AML-193 (cell line): ENCODE data around the gene PRRG3.
A peak's percentile ranks its signal among the peaks of the same experiment; 100 is the strongest.
"Not testable (repeated sequence)": the region's sequence is repeated elsewhere in the genome, so short reads cannot be mapped to it uniquely, and the experiment has no call there.

Experiments used
- DNase-seq, 2 experiments: peaks; one replicate each; lab custom pipeline; 2025; lab: John Stamatoyannopoulos, UW

PRRG3 gene

DNA sequence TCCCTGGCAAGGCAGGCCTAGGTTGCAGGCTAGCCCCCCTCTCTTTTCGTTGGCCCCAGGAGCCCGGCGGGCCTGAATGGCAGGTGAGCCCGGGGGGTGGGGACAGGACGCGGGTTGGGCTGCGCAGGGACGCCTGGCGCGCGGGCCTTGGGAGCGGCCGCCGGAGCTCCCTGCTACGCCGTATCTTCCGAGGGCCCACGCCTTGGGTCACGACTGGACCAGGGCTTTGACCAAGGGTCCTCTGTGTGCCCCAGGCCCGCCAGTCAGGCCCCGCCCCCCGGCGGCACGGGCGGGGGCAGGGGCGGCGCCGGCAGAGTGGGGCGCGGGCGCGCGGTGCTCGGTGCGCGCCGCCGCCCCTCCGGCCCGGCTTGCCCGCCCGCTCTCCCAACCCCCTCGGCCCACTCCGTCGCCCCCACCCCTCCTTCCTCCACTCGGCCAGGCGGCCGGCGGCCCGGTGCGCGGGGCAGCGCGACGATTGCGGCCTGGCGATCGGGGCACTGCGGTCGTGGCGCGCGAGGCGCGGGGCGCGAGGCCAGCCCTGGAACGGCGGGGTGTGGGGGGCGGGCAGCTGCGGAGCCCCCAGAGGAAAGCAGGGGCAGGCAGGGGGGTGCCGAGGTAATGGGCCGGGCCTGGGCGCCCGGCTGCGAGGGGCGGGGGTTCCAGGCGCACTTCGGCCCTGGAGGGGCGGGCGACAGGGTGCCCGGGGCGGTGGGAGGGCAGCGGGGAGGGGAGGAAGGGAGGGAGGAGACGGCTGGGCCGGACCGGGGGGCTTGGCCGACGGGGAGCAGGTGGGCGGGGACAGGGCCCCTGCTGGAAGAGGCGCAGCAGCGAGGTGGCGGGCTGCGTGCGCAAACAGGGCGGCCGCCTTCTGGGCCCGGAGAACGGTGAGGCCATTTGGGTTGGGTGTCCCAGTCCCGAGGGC lies at the start of gene PRRG3:
Gene PRRG3 (plus strand): TSS at position 798 of the 922 bp plus-strand sequence. CDS start 3,357 bp downstream, outside the sequence.
- no peak for DNase-seq

DNA sequence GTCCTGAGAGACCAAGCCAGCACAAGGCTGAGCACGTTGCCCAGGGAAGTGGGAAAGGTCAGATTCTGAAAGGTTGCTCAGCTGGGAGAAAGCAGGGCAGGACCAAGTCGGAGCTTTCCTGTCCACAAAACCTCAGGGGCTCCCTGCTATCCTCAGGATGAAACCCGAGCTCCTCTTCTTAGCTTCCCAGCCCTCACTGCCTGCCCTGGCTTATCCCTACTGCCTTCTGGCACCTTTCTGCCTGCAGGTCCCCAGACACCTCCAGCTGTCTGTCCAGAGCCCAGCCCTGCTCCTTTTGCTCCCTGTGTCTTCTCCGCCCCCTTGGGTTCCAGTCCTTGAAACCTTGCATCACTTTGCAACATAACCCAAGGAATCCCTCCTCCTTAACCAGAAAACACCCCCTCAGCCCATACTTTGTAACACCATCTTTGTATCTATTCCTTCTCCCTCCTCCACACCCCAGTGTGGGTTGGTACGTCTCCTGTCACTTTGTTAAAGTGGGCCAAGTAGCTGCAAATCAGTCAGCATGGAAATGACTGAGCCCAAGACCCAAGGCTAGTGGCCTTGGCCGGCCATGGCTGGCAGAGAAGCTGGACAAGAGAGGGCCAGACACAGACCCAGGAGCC lies 20.0 kb upstream of the PRRG3 start:
- no peak for DNase-seq

DNA sequence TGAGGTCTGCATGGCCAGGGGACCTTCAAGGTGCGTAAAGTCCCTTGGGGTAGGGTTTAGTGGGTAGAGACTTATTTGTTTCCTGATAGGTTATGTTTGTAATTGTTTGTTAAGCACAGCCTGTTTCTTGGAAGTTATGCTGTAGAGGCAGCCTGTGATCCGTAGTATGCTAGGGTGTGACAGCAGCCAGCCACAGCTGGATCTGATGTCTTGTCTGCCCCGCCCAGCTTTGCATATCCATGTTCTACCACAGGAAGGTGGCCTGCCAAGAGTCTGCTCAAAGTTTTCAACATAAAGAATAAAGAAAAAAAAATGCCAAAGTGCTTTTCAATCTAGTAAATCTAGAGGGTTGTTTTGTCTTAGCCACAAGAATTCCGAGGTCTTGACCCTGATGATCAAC lies 19.1 kb upstream of the PRRG3 start:
- no peak for DNase-seq

DNA sequence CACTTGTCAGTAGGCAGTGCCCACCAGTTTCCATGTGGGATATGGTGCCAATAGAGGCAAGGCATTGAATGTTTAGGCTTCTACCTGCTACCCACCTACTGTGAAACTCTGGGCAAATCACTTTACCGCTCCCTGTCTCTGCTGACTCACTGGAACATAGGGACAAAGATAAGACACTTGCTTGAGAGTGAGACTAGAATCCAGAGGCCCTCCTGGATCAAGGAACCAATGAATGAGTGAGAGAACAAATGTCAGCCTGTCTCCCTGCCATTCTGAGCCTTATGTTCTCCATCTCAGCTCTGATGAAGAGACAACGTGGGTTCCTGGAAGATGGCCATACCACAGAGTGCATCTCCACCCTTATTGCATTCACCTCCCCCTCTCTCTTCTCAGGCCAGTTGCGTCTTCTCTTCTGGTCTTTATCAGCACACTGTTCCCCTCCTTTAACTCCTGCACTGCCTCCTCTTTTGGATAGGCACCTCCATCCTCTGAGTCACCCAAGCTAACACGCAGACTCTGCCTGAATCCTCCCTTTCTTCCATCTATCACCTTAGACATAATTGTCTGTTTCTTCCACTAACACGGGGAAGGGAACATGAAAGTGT lies 15.4 kb upstream of the PRRG3 start:
- DNase-seq = no peak

DNA sequence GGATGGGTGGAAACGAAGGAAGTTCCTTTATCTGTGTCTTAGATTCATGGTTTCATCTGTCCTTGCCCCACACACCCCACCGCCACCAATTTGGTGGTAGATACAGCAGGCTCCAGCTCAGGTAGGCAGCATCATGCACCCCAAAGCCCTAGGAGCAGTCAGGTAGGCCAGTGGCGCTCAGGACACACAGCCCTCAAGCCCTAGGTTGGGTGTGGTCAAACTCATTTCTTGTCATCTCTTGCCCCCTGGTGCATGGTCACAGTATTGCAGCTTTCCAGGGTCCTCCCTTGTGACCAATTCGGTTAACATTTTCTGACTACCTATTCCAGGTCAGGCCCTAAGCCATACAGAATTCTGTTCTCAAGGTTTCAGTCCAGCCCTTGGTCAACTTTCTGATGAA lies 14.5 kb upstream of the PRRG3 start:
- DNase-seq = peak; percentile 6 to 13

DNA sequence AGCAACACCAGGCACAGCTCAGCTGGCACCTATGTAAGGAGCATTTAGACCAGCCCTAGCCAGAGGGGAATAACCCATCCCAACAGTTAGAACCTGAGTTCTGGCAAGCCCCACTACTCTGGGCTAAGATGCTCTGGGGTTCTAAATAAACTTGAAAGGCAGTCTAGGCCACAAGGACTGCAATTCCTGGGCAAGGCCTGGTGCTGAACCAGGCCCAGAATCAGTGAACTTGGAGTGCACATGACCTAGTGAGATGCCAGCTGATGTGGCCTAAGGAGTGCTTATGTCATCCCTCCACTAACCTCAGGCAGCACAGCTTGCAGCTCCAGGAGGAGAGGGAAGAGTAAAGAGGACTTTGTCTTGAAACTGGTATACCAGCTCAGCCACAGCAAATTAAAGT lies 7.6 kb upstream of the PRRG3 start:
- no peak for DNase-seq

DNA sequence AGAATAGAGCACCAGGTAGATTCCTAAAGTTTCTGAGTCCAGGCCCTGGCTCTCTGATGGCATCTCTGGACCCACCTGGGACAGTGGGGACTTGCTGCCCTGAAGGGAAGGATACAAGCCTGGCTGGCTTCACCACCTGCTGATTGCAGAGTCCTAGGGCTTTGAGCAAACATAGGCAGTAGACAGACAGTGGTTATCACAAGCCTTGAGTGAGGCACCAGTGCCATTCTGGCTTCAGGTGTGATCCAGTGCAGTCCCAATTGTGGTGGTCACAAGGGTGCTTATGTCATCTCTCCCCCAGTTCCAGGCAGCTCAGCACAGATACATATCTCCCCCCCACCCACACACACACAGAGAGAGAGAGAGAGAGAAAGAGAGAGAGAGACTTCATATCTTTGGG lies 6.6 kb upstream of the PRRG3 start:
- no peak for DNase-seq

DNA sequence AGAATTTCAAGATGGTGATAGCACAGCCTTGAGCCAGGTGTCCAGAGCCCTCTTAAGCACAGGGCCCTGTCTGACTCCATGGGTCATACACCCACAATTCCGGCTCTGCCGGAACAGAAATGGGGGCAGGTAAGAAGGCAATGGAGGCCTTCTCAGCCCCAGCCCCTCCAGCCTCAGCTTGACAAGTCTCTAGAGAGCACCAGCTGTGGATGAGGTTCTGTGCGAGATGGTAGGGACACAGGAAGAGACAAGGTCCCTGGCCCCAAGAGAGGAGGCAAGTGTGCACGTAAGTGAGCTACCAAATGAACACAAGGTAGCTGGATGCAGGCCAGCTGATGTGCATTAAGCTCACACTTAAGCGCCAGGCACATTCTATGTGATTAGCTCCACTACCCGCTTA lies 2.4 kb upstream of the PRRG3 start:
- no peak for DNase-seq

DNA sequence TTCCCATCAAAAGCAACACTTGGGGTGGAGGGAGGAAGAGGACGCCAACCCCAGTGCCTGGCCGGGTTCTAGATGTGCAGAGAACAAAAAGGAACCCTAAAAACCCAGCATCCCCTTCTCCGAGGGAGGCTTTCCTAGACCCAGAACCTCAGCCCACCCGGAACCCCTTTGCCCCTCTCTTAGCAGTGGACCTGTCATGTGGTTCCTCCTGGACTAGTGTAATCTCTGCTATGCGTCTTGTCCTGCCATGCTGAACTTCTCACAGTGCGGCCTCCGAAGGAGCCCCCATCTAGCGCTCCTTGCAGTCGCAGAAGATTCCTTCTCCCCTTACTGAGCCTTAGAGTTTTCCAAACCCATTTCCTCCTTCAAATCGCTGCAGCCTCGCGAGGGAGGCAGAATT lies 1.1 kb upstream of the PRRG3 start:
- DNase-seq = no peak

DNA sequence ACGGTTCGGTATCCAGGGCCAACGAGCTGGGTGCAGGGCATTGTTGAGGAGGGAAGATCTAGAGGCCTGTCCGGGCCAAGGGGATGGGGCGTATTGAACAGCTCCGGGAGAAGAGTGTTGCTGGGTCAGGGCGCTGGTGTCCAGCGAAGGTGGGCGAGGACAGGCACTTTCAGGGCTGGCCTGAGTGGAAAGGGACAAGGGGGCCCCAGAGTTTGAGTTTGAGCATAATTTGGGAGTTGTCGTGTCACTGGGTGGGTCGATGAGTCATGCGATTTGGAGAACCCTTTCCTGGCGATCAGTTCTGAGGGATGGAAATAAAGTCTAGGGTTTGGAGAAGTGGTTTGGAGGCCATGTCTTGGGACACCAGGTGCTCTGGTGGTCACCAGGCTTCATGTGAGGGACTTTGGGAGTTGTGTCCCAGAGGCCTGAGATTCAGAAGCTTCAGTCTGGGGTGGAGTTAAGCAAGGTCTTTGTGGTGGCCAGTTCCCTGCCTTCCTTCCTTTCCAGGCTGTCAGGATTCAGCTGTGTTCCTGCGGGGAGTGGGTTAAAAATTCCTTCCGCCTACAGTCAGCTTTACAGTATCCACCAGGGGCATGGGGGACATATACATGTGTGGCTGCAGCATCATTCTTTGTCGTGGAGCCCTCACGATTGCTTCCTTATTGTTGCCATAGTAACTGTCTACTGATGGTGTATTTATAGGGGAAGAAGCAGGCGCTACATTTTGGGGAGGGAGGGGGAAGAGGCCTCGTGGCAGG lies 504 bp downstream of the PRRG3 start:
- DNase-seq = no peak

DNA sequence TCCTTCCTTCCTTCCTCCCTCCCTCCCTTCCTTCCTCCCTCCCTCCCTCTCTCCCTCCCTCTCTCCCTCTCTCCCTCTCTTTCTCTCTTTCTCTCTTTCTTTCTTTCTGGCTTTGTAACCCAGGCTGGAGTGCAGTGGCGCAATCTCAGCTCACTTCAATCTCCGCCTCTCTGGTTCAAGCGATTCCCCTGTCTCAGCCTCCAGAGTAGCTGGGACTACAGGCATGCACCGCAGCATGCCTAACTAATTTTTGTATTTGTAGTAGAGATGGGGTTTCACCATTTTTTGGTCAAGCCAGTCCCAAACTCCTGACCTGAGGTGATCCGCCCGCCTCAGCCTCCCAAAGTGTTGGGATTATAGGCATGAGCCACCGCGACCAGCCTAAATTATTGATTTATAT lies 1.8 kb downstream of the PRRG3 start:
- not testable (repeated sequence) for DNase-seq

DNA sequence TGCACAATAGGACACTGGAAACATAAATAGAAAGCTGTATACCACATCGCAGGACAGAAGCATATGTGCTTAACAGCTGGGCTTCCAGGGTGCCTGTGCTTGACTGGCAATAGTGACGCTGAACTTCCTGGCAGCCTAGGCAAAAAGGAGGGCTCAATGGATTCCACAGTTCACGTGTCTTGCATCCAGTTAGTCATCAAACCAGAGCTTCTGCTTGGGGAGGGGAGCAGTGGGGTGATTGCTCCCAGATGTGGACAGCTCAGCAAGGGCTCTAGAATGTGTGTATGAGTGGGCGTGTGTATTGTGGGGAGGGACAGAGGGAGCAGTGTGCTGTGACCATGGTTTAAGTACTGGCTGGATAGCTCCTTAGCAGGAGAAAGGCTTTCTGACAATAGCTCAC lies 2.3 kb downstream of the PRRG3 start:
- no peak for DNase-seq

DNA sequence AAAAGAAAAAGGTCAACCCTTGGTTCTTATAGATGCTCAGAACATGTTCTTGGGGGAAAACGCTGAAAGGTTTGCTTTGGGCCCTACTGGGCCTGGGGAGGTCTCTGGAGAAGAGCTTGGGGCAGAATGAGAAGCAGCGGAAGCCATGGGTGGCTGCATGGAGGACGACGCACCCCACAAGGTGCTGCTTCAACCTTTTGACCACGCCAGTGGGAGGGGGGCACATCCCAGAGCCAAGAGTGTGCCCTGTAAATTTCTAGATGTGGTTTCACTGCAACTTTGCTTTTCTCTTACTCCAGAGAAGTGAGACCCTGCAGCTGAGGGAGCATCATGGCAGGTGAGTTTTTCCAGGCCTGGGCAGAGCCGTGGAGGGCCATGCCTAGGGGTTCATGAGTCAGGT lies 3.2 kb downstream of the PRRG3 start:
- no peak for DNase-seq

DNA sequence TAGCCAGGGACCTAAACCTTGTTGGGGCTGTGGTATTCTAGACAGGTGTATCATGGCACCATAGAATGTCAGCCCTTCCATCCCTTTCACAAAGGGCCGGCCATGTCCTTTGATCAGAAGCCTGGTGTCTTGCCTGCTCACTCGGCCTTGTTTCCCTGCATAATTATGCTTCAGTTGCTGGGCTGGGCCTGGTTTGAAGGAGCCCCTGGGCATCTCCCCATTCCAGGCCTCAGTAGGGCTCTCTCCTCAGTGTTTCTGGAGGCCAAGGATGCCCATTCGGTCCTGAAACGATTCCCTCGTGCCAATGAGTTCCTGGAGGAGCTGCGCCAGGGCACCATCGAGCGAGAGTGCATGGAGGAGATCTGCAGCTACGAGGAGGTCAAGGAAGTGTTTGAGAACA lies 4.5 kb downstream of the PRRG3 start:
- no peak for DNase-seq

DNA sequence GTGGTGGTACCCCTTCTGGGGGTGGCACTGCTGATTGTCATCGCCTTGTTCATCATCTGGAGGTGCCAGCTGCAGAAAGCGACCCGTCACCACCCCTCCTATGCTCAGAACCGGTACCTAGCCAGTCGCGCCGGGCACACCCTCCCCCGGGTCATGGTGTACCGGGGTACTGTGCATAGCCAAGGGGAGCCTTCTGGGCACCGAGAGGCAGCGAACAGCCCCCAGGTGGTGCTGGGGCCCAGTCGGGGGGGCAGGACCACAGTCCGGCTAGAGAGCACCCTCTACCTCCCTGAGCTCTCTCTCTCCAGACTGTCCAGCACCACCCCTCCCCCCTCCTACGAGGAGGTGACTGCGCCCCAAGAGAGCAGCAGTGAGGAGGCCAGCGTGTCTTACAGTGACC lies 5.3 kb downstream of the PRRG3 start:
- no peak for DNase-seq

DNA sequence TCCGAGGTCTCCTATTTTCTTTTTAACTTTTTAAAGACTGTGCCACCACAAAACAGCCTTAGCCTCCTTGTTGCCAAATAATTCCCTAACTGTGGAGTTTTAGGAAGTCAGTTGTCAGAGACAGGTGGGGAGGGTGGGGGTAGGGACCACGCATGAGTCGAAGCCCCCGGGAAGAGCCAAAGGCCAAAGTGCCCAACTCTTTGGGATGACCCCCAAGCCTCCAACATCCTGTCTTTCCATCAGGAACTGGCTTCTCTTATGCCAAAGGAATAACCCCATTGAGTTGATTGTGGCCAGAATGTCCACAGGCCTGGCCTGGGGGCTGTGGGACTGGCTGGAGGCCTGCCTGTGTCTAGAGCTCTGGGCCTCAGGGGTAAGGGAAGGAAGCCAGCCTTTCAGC lies 5.8 kb downstream of the PRRG3 start:
- DNase-seq = no peak

DNA sequence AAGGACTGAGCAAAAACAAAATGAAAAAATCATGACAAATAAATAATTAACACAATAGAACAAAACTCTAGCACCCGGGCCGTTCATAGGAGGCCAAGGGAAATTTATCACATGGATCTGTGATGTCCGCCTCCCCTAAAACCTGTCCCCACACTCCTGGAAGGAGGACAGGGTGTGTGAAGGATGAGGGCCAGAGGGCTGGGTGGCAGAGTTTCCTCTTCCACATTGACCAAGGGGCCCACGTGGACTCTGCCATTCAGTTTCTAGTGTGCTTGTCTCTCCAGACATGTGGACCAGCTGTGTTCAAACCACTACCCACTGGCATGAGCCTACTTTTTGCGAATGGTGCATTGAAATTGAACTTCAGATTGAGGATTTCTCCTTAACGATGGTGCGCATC lies 6.3 kb downstream of the PRRG3 start:
- no peak for DNase-seq

DNA sequence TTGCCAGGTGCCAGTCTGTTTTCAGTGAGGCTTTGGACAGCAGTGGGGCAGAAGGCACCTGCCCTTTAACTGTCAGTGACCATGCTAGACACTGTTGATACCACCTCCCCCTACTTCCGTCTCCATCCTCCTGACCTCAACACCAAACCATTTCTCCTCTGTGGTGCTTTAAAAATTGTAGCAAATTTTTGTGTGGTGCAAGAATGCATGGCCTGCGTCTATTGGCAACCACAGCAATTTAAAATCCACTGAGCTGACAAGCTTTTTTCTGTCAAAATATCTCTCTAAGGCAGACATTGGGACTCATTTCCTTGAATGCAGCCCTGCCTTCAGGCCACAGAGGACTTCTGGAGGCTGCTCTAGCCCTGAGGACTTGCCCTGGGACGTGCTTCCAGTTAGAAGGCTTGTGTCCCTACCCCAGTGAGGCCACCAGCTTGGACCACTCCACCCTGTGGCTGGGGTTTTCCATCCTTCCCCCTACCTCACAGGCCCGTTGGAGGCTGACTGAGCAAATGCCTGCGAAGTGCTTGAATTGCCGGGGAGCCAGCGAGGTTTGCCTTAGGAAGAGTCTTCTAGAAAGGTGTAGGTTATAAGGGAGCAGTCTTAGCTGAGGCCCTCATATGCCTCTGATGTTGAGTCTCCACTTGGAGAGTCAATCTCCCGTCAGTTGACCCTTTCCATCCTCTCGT lies 6.9 kb downstream of the PRRG3 start:
- DNase-seq = no peak

DNA sequence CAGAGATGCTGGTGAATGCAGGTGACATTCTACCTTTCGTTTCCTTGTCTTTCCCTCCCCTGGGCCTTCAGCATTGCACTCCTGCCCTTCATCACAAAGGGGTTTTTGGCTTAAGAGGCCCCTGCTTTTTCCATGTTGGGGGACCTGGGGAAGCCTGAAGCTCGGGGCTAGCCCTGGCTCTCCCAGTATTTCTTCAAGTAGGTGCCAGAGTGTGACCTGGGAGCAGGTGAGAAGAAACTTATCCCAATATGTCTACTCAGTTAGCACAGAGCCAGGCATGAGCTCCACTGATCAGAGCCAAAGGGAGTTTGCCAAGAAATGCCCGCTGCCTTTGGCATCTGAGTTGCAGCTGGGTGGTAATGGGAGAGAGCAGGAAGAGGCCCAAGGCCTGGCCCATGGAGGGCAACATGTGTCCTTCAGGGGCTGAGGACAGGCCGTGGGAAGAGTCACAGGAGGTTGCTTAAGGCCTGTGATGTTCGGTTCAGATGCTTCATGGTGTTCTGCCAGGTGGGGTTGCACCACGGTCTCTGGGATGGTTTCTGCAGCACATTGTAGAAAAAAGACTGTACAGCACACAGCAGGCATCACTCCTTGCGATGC lies 7.6 kb downstream of the PRRG3 start:
- DNase-seq = no peak

DNA sequence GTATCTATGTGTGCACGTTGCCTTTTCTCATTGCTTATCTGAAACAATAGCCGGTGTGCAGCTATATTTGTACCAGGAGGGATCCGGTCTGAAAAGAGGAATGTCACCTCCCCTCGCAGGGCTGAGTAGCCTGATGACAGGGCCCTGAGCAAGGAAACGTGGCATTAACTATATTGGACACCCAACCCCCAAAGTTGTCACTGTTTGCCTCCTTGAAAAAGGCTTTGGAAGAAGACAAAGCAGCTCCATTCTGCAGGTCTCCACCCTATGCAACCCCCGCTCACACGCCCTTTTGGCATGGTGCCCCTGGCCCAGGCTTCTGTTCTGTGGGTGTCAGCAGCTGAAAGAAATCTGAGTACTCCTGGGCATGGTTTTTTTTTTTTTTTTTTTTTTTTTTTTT lies 8.2 kb downstream of the PRRG3 start:
- no peak for DNase-seq

DNA sequence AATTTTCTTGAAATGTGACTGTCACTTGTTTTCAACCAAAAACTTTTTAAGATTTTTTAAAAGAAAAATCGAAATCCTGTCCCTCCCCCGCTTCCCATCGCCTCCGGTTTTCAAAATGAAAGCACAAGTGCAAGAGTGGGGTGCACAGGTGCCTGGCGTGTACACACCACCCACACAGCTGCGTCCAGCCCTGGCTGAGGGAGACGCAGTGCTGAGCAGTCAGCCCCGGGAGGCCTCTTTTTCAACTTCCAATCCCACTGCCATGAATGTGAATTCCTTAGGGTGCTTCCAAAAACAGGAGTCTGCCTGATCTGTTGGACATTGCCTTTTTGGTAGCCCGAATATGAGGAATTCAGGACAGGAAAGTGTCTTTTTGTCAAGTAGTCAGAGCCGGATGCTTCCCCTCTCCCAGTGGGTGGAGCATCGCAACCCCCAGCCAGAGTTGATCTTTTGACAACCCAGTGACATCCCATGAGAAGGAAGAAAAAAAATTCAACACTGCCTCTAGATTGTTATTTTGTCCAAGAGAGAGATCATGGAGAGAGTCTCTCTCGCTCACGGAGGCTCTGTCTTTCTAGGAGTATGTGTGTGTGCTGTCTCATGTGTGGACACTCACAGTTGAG lies 8.9 kb downstream of the PRRG3 start:
- no peak for DNase-seq
